RWPE2 (cell line): ENCODE measurements around the gene SP100.

Source experiments
- ATAC-seq: fragments of 200-7000 bp; cut with Tn5 transposase; 3 replicates; pipeline ENCODE4 v1.9.1; 2021; ENCODE audit warnings: low read depth
- DNase-seq: peaks from one replicate; pipeline ENCODE4 v3.0.0-alpha.2; 2020; ENCODE audit warnings: low spot score
- H3K27ac ChIP-seq: fragments of 450-650 bp; 2 replicates; pipeline ENCODE4 v1.5.1; 2017; ENCODE audit warnings: mild to moderate bottlenecking; ENCODE audit not compliant: poor library complexity, severe bottlenecking
- H3K27me3 ChIP-seq: fragments of 250-450 bp; sonication (Bioruptor Pico); 2 replicates; pipeline ENCODE4 v1.5.1; 2021; ENCODE audit warnings: mild to moderate bottlenecking, moderate library complexity; ENCODE audit not compliant: insufficient read depth, poor library complexity, severe bottlenecking
- H3K36me3 ChIP-seq: fragments of 250-450 bp; sonication (Bioruptor Pico); 2 replicates; pipeline ENCODE4 v1.5.1; 2020; ENCODE audit warnings: low read depth, mild to moderate bottlenecking, moderate library complexity
- H3K4me1 ChIP-seq: fragments of 250-450 bp; sonication (Bioruptor Pico); 2 replicates; pipeline ENCODE4 v1.5.1; 2021; ENCODE audit warnings: mild to moderate bottlenecking, moderate library complexity; ENCODE audit not compliant: insufficient read depth, poor library complexity, severe bottlenecking
- H3K4me3 ChIP-seq: fragments of 250-450 bp; sonication (Bioruptor Pico); 2 replicates; pipeline ENCODE4 v1.5.1; 2021; ENCODE audit warnings: mild to moderate bottlenecking, moderate library complexity; ENCODE audit not compliant: severe bottlenecking
- H3K9me3 ChIP-seq: fragments of 250-450 bp; sonication (Bioruptor Pico); 2 replicates; pipeline ENCODE4 v1.5.1; 2021; ENCODE audit warnings: mild to moderate bottlenecking, moderate library complexity; ENCODE audit not compliant: severe bottlenecking
- CTCF ChIP-seq: fragments of 450-650 bp; IDR thresholded peaks from one replicate; pipeline ENCODE4 v1.5.1; 2017; ENCODE audit warnings: mild to moderate bottlenecking, moderate library complexity; ENCODE audit not compliant: poor library complexity, severe bottlenecking

The SP100 gene

DNA sequence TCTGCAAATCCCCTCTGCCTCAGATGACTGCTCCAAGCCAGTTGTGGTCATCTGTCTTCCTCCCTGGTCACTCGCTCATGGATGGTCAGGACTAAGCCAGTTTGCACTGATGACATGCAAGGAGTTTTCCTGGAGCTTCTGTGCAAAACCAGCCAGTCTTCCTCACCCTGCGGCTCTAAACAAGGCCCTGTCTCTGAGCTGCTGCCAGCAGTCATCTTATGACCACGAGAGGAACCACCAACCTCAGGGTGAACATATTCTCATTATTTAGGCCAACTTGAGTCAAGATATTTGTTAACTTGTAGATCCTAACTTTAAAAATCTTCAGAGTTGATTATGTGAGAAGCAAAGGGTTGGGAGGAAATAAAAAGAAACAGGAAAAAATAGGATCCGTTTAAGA is 176.8 kb downstream of the SP100 start:
- no peaks in the 10 kb centered on the region for H3K27me3 ChIP-seq
- no peak for TF ChIP-seq CTCF

More for the DNA sequence above, 176.8 kb downstream of the SP100 start:
- H3K4me3 ChIP-seq = no peak overlapping the region
- no peaks in the 10 kb centered on the region for H3K4me1 ChIP-seq
- no peak overlapping the region for H3K27ac ChIP-seq
- no peaks in the 10 kb centered on the region for H3K9me3 ChIP-seq
- ATAC-seq = no peak
- H3K36me3 ChIP-seq = no peaks in the 10 kb centered on the region
- DNase-seq = no peak
